H9 (cell line): ENCODE results near the gene GLS. TPM values are rescaled to one million over a fixed set of nuclear protein-coding genes. Genes with fewer than 3 reads are reported as not detected.

ENCODE experiments used
- DNase-seq: peaks from one replicate; pipeline ENCODE4 v3.0.0-alpha.2; 2017
- H2AFZ ChIP-seq: one replicate; pipeline ENCODE4 v1.6.1; 2013; ENCODE audit warnings: mild to moderate bottlenecking, low read length, control low read depth, moderate library complexity
- H2AK5ac ChIP-seq: 2 replicates; pipeline ENCODE4 v1.6.1; 2013; ENCODE audit warnings: low read length, control low read depth, mixed read lengths; ENCODE audit not compliant: insufficient read length
- H2BK120ac ChIP-seq: one replicate; pipeline ENCODE4 v1.6.1; 2013; ENCODE audit warnings: low read depth, mild to moderate bottlenecking, low read length, control low read depth, inconsistent platforms; ENCODE audit not compliant: poor library complexity, severe bottlenecking
- H2BK12ac ChIP-seq: 2 replicates; pipeline ENCODE4 v1.6.1; 2013; ENCODE audit warnings: low read length, control low read depth, mixed read lengths, low read depth; ENCODE audit not compliant: insufficient read length
- H2BK15ac ChIP-seq: 2 replicates; pipeline ENCODE4 v1.6.1; 2013; ENCODE audit warnings: low read depth, low read length, control low read depth
- H2BK20ac ChIP-seq: one replicate; pipeline ENCODE4 v1.6.1; 2013; ENCODE audit warnings: low read depth, mild to moderate bottlenecking, low read length, control low read depth, inconsistent platforms; ENCODE audit not compliant: poor library complexity, severe bottlenecking
- H2BK5ac ChIP-seq: 2 replicates; pipeline ENCODE4 v1.6.1; 2013; ENCODE audit warnings: low read length, control low read depth, mixed read lengths; ENCODE audit not compliant: insufficient read length
- H3K14ac ChIP-seq: 2 replicates; pipeline ENCODE4 v1.6.1; 2013; ENCODE audit warnings: low read length, control low read depth; ENCODE audit not compliant: insufficient read depth
- H3K18ac ChIP-seq: 2 replicates; pipeline ENCODE4 v1.6.1; 2013; ENCODE audit warnings: low read depth, mild to moderate bottlenecking, mixed read lengths, low read length, control low read depth; ENCODE audit not compliant: insufficient read length
- H3K23ac ChIP-seq: 2 replicates; pipeline ENCODE4 v1.6.1; 2013; ENCODE audit warnings: low read length, control low read depth, mixed read lengths, low read depth; ENCODE audit not compliant: insufficient read length
- H3K23me2 ChIP-seq: 2 replicates; pipeline ENCODE4 v1.6.1; 2013; ENCODE audit warnings: low read depth, mild to moderate bottlenecking, mixed read lengths, low read length, control low read depth; ENCODE audit not compliant: insufficient read length, poor library complexity, severe bottlenecking
- H3K27ac ChIP-seq: 2 replicates; pipeline ENCODE4 v1.5.1; 2013; ENCODE audit warnings: low read length, control low read depth, mixed read lengths, low read depth; ENCODE audit not compliant: insufficient read length
- H3K27me3 ChIP-seq: 2 replicates; pipeline ENCODE4 v1.6.1; 2013; ENCODE audit warnings: low read length, control low read depth, inconsistent platforms; ENCODE audit not compliant: insufficient read depth
- H3K4ac ChIP-seq: 2 replicates; pipeline ENCODE4 v1.6.1; 2013; ENCODE audit warnings: low read depth, mild to moderate bottlenecking, control low read depth, inconsistent platforms, low read length, moderate library complexity
- H3K4me1 ChIP-seq: 2 replicates; pipeline ENCODE4 v1.6.1; 2013; ENCODE audit warnings: low read length, control low read depth, inconsistent platforms; ENCODE audit not compliant: insufficient read depth
- H3K4me2 ChIP-seq: 2 replicates; pipeline ENCODE4 v1.6.1; 2013; ENCODE audit warnings: low read length, control low read depth, mixed read lengths; ENCODE audit not compliant: insufficient read length, insufficient read depth
- H3K56ac ChIP-seq: 2 replicates; pipeline ENCODE4 v1.6.1; 2013; ENCODE audit warnings: low read depth, mild to moderate bottlenecking, mixed read lengths, low read length, control low read depth; ENCODE audit not compliant: insufficient read length
- H3K79me1 ChIP-seq: 2 replicates; pipeline ENCODE4 v1.6.1; 2013; ENCODE audit warnings: low read depth, mild to moderate bottlenecking, moderate library complexity, low read length, control low read depth, inconsistent platforms; ENCODE audit not compliant: insufficient read depth, poor library complexity, severe bottlenecking
- H3K79me2 ChIP-seq: 2 replicates; pipeline ENCODE4 v1.6.1; 2013; ENCODE audit warnings: low read length, control low read depth, inconsistent platforms; ENCODE audit not compliant: insufficient read depth
- H3K9ac ChIP-seq: 2 replicates; pipeline ENCODE4 v1.6.1; 2013; ENCODE audit warnings: low read length, control low read depth, mixed read lengths; ENCODE audit not compliant: insufficient read length; ENCODE audit errors: extremely low read depth
- H3K9me3 ChIP-seq: one replicate; pipeline ENCODE4 v1.6.1; 2013; ENCODE audit warnings: low read depth, low read length, inconsistent platforms; ENCODE audit not compliant: control insufficient read depth
- H3T11ph ChIP-seq: one replicate; pipeline ENCODE4 v1.6.1; 2013; ENCODE audit warnings: mild to moderate bottlenecking, low read length, control low read depth, inconsistent platforms
- H4K20me1 ChIP-seq: one replicate; pipeline ENCODE4 v1.6.1; 2013; ENCODE audit not compliant: control insufficient read depth, insufficient read length, insufficient read depth
- H4K5ac ChIP-seq: 2 replicates; pipeline ENCODE4 v1.6.1; 2013; ENCODE audit warnings: low read depth, mild to moderate bottlenecking, mixed read lengths, low read length, control low read depth; ENCODE audit not compliant: insufficient read length
- H4K8ac ChIP-seq: replicated peaks from 2 replicates; pipeline ENCODE4 v1.6.1; 2013; ENCODE audit warnings: low read length, control low read depth, mixed read lengths, low read depth; ENCODE audit not compliant: insufficient read length
- H4K91ac ChIP-seq: 2 replicates; pipeline ENCODE4 v1.6.1; 2013; ENCODE audit warnings: low read depth, mild to moderate bottlenecking, moderate library complexity, mixed read lengths, low read length, control low read depth; ENCODE audit not compliant: insufficient read length
- H3K27ac Mint-ChIP-seq, 3 experiments: 2 replicates in 2 of 3; 3 replicates in 1 of 3; pipeline ENCODE4 v1.8.0; 2020 to 2021; ENCODE audit warnings: mixed read lengths in 3 of 3, mild to moderate bottlenecking in 1 of 3, moderate library complexity in 1 of 3
- H3K27me3 Mint-ChIP-seq: 2 replicates; pipeline ENCODE4 v1.8.0; 2021; ENCODE audit warnings: low read depth, mild to moderate bottlenecking, moderate library complexity, mixed read lengths
- H3K36me3 Mint-ChIP-seq, 3 experiments: 2 replicates in 2 of 3; 3 replicates in 1 of 3; pipeline ENCODE4 v1.8.0; 2020 to 2021; ENCODE audit warnings: low read depth in 3 of 3, mixed read lengths in 3 of 3; ENCODE audit not compliant: insufficient read depth in 1 of 3
- H3K4me1 Mint-ChIP-seq, 2 experiments: 2 replicates each; pipeline ENCODE4 v1.8.0; 2020; ENCODE audit warnings: mixed read lengths in 2 of 2
- H3K4me3 Mint-ChIP-seq, 2 experiments: 2 replicates in 1 of 2; 3 replicates in 1 of 2; pipeline ENCODE4 v1.8.0; 2020 to 2021; ENCODE audit warnings: mild to moderate bottlenecking in 2 of 2, mixed read lengths in 2 of 2, moderate library complexity in 1 of 2
- H3K9me3 Mint-ChIP-seq, 2 experiments: 2 replicates in 1 of 2; 3 replicates in 1 of 2; pipeline ENCODE4 v1.8.0; 2020; ENCODE audit warnings: mild to moderate bottlenecking in 2 of 2, mixed read lengths in 2 of 2, moderate library complexity in 1 of 2
- CTCF ChIP-seq: fragments of 200-600 bp; sonication (generic); conservative IDR thresholded peaks from 3 replicates; pipeline ENCODE4 v1.8.0; 2021; ENCODE audit warnings: antibody characterized with exemption, mild to moderate bottlenecking
- WGBS: extraction: QIAGEN DNeasy Blood & Tissue Kit; methylation state at CpG from one replicate; pipeline ENCODE4 v1.1.7; 2013; ENCODE audit warnings: missing lambda C conversion rate, low lambda C conversion rate, mixed read lengths; ENCODE audit not compliant: insufficient read length; ENCODE audit errors: extremely low coverage; 5-methylcytosine and 5-hydroxymethylcytosine counted together
- total RNA-seq: library from RNA; stranded (reverse); gene quantifications from 2 replicates; pipeline ENCODE4 v1.2.1, GENCODE V29; 2021

Gene GLS
- total RNA-seq, 1 experiment from 2014 or later: 69.3 TPM

DNA sequence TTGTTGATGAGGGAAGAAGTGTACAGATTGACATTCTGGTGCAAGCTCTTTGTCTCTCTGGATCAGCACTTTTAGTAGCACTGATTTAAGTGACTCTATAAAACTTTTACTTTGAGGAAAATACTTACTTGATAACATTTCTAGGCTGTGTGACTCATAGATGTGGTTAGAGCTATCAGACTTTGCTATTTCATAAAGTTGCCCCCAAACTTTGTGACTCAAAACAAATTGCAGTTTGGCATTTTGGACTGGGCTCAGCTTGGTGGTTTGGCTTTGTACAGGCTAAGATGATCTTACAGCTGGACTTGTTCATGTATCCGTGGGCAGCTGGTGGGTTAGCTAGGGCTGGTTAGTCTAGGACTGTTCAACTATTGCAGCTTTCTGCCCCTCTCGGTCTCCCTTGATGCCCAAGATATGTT, 42.1 kb upstream of the GLS start:
- DNase-seq: no peak
- Histone ChIP-seq H3K4me2 (no peak overlapping the region), H3K9ac (no peak overlapping the region), H4K20me1 (no peaks in the 10 kb centered on the region), H3K4me1 (no peaks in the 10 kb centered on the region; the same call in none of the 2 replicates), H2BK15ac (no peak overlapping the region), H2BK12ac (no peak overlapping the region), H3K56ac (no peak overlapping the region), H4K8ac (no peak overlapping the region), H3K23ac (no peak overlapping the region), H4K91ac (no peak overlapping the region), H3T11ph (no peak overlapping the region), H3K18ac (no peak overlapping the region), H2AFZ (no peak overlapping the region), H2BK20ac (no peak overlapping the region), H3K27me3 (no peaks in the 10 kb centered on the region), H3K23me2 (no peaks in the 10 kb centered on the region), H3K27ac (no peak overlapping the region), H2BK5ac (no peak overlapping the region), H3K4ac (no peak overlapping the region), H3K79me1 (no peaks in the 10 kb centered on the region), H4K5ac (no peak overlapping the region), H3K79me2 (no peaks in the 10 kb centered on the region), H3K9me3 (no peaks in the 10 kb centered on the region), H3K14ac (no peak overlapping the region), H2AK5ac (no peak overlapping the region), H2BK120ac (no peak overlapping the region)
- peaks cover 7% of the 10 kb centered on the region in 2 experiments; a peak in 3 of 4 replicates for H3K4me1 Mint-ChIP-seq
- H3K4me3 Mint-ChIP-seq: no peak overlapping the region
- no peaks in the 10 kb centered on the region for H3K36me3 Mint-ChIP-seq
- WGBS: no CpG with 5 or more reads among the region's 2 CpGs
- no peaks in the 10 kb centered on the region for H3K9me3 Mint-ChIP-seq
- no peak for TF ChIP-seq CTCF
- no peak overlapping the region for H3K27ac Mint-ChIP-seq
- H3K27me3 Mint-ChIP-seq: no peaks in the 10 kb centered on the region
